Tibial nerve (tissue), 4 donors: ENCODE results near the gene SESTD1. TPM values are rescaled to one million over a fixed set of nuclear protein-coding genes. Genes with fewer than 3 reads are reported as not detected.

ENCODE experiments used
- DNase-seq, 2 donors: peaks; one replicate each; pipeline ENCODE4 v3.0.0-alpha.2; 2019; ENCODE audit warnings: low spot score in 2 of 2
- H3K27ac ChIP-seq, 4 donors: fragments of 200-600 bp; sonication (generic) in 3 of 4; one replicate each; pipeline ENCODE4 v1.5.1; 2017 to 2019; ENCODE audit warnings: mild to moderate bottlenecking in 1 of 4
- H3K27me3 ChIP-seq, 2 donors: fragments of 200-600 bp; sonication (generic) in 1 of 2; one replicate each; pipeline versions ENCODE4 v1.5.1 to v1.6.0; 2017 to 2019
- H3K36me3 ChIP-seq, 3 donors: fragments of 200-600 bp; sonication (generic); one replicate each; pipeline ENCODE4 v1.5.1; 2018 to 2019
- H3K4me1 ChIP-seq, 4 donors: fragments of 200-600 bp; sonication (generic) in 3 of 4; one replicate each; pipeline ENCODE4 v1.5.1; 2017 to 2019
- H3K4me3 ChIP-seq, 4 donors: fragments of 200-600 bp; sonication (generic) in 3 of 4; one replicate each; pipeline ENCODE4 v1.5.1; 2017 to 2019; ENCODE audit warnings: mild to moderate bottlenecking in 1 of 4, moderate library complexity in 1 of 4
- H3K9me3 ChIP-seq, 4 donors: fragments of 200-600 bp; sonication (generic) in 3 of 4; one replicate each; pipeline ENCODE4 v1.5.1; 2017 to 2019
- CTCF ChIP-seq, 5 experiments: fragments of 200-600 bp in 3 of 5; fragments of 450-650 bp in 2 of 5; sonication (generic) in 3 of 5; IDR thresholded peaks; one replicate each; pipeline ENCODE4 v1.5.1; 2016 to 2019; ENCODE audit warnings: antibody characterized with exemption in 5 of 5, mild to moderate bottlenecking in 3 of 5, moderate library complexity in 2 of 5
- EP300 ChIP-seq, 2 donors: sonication (generic); formaldehyde crosslinking; IDR thresholded peaks; one replicate each; pipeline ENCODE4 v1.6.1; 2017; ENCODE audit warnings: antibody characterized with exemption in 2 of 2, mild to moderate bottlenecking in 1 of 2
- POLR2A ChIP-seq, 2 donors: fragments of 450-650 bp; IDR thresholded peaks; one replicate each; pipeline ENCODE4 v1.6.1; 2017; ENCODE audit warnings: antibody characterized with exemption in 2 of 2, mild to moderate bottlenecking in 2 of 2, moderate library complexity in 2 of 2
- WGBS, 2 donors: methylation state at CpG; one replicate each; pipeline ENCODE4 v1.1.5; 2018; 5-methylcytosine and 5-hydroxymethylcytosine counted together
- total RNA-seq, 4 donors: library from RNA; depleted of rRNA; stranded (reverse); fragments of >200 nt; gene quantifications; one replicate each; pipeline ENCODE4 v1.1.0, GENCODE V29; 2016

Gene SESTD1
- total RNA-seq, 4 donors from 2014 or later: 62.1 to 82.4 (median 73.1) TPM

- Histone ChIP-seq H3K27me3 (no peaks in the 10 kb centered on the region), H3K36me3 (peaks cover 0 to 52% (median 0%) of the 10 kb centered on the region in 3 donors), H3K9me3 (no peaks in the 10 kb centered on the region), H3K4me3 (no peak overlapping the region), H3K4me1 (peaks cover 0 to 4% (median 0%) of the 10 kb centered on the region in 4 donors), H3K27ac (no peak overlapping the region)
- no peak for DNase-seq
- 88 to 90% methylated on average over 4 of the region's 4 CpGs for WGBS, 2 donors
- no peak for TF ChIP-seq POLR2A (IDR thresholded peaks at IDR 0.05)
- TF ChIP-seq EP300 (IDR thresholded peaks at IDR 0.05): no peak
- no peak for TF ChIP-seq CTCF (IDR thresholded peaks at IDR 0.05)
Observed at GRCh38 chr2:179140571-179140970, 124.1 kb downstream of the SESTD1 start.

- DNase-seq: no peak
- no peaks in the 10 kb centered on the region for H3K9me3 ChIP-seq
- WGBS, 2 donors: 94% methylated on average over 4 of the region's 4 CpGs
- peaks cover 0 to 57% (median 0%) of the 10 kb centered on the region in 3 donors for H3K36me3 ChIP-seq
- no peak overlapping the region for H3K4me3 ChIP-seq
- no peak overlapping the region for H3K27ac ChIP-seq
- TF ChIP-seq CTCF (IDR thresholded peaks at IDR 0.05) (no peak), POLR2A (IDR thresholded peaks at IDR 0.05) (no peak), EP300 (IDR thresholded peaks at IDR 0.05) (no peak)
- peaks cover 0 to 4% (median 0%) of the 10 kb centered on the region in 4 donors for H3K4me1 ChIP-seq
- no peaks in the 10 kb centered on the region for H3K27me3 ChIP-seq
Observed at GRCh38 chr2:179139506-179139905, 125.1 kb downstream of the SESTD1 start.

- Histone ChIP-seq H3K27ac (no peak overlapping the region), H3K36me3 (peaks cover 0 to 46% (median 0%) of the 10 kb centered on the region in 3 donors), H3K4me3 (no peak overlapping the region), H3K27me3 (no peaks in the 10 kb centered on the region), H3K9me3 (no peaks in the 10 kb centered on the region), H3K4me1 (peaks cover 0 to 3% (median 0%) of the 10 kb centered on the region in 4 donors)
- no peak for DNase-seq
- WGBS, 2 donors: 83% methylated on average over 1 of the region's 1 CpG
- TF ChIP-seq CTCF (IDR thresholded peaks at IDR 0.05): no peak
- no peak for TF ChIP-seq POLR2A (IDR thresholded peaks at IDR 0.05)
- TF ChIP-seq EP300 (IDR thresholded peaks at IDR 0.05): no peak
Observed at GRCh38 chr2:179137200-179137759, 127.4 kb downstream of the SESTD1 start.

GRCh38 chr2:179133016-179133415 is 131.6 kb downstream of the SESTD1 start:
- TF ChIP-seq POLR2A (IDR thresholded peaks at IDR 0.05): no peak
- no peak for TF ChIP-seq CTCF (IDR thresholded peaks at IDR 0.05)
- no peak for TF ChIP-seq EP300 (IDR thresholded peaks at IDR 0.05)
- H3K9me3 ChIP-seq: no peaks in the 10 kb centered on the region
- no peaks in the 10 kb centered on the region for H3K27me3 ChIP-seq
- peaks cover 0 to 14% (median 0%) of the 10 kb centered on the region in 3 donors for H3K36me3 ChIP-seq
- no peak overlapping the region for H3K4me3 ChIP-seq
- no peaks in the 10 kb centered on the region for H3K4me1 ChIP-seq
- H3K27ac ChIP-seq: no peak overlapping the region
- no peak for DNase-seq
- 88 to 100% methylated on average over 1 of the region's 1 CpG for WGBS, 2 donors

GRCh38 chr2:179132076-179132475 is 132.6 kb downstream of the SESTD1 start:
- Histone ChIP-seq H3K4me1 (no peaks in the 10 kb centered on the region), H3K4me3 (no peak overlapping the region), H3K27me3 (no peaks in the 10 kb centered on the region), H3K36me3 (peaks cover 0 to 9% (median 0%) of the 10 kb centered on the region in 3 donors), H3K27ac (no peak overlapping the region), H3K9me3 (no peaks in the 10 kb centered on the region)
- WGBS, 2 donors: 42 to 45% methylated on average over 2 of the region's 2 CpGs
- TF ChIP-seq POLR2A (IDR thresholded peaks at IDR 0.05) (no peak), EP300 (IDR thresholded peaks at IDR 0.05) (no peak), CTCF (IDR thresholded peaks at IDR 0.05) (no peak)
- no peak for DNase-seq
